Activated CD8-positive, alpha-beta memory T cell treated with anti-CD3 and anti-CD28 coated beads, Interleukin-2, amount 50 U/mL, for 4 hours (primary cell): ENCODE data around the gene SCN1B.
"Not testable (repeated sequence)": the region's sequence is repeated elsewhere in the genome, so short reads cannot be mapped to it uniquely, and the experiment has no call there.

Experiments used
- DNase-seq: peaks from one replicate; pipeline ENCODE4 v3.0.0-alpha.2; 2020

Gene SCN1B

DNA sequence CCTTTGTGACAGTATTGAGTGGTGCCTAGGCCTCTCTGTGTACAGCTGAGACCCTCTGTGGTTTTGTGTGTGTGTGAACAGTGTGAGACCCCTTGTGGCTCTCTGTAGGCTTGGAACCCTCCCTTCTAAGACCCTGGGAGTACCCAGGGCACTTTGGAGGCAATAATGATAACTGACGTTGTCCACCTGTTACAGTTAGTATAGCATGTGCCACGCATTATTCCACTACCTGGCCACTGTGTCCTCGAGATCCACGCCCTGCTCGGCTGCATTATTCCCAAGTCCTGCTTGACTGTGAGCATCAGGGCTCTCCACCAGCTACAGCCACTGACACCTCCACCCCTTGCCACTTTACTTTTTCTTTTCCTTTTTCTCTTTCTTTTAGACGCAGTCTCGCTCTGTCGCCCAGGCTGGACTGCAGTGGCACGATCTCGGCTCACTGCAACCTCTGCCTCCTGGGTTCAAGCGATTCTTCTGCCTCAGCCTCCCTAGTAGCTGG is 28.2 kb upstream of the SCN1B start:
- DNase-seq = no peak

DNA sequence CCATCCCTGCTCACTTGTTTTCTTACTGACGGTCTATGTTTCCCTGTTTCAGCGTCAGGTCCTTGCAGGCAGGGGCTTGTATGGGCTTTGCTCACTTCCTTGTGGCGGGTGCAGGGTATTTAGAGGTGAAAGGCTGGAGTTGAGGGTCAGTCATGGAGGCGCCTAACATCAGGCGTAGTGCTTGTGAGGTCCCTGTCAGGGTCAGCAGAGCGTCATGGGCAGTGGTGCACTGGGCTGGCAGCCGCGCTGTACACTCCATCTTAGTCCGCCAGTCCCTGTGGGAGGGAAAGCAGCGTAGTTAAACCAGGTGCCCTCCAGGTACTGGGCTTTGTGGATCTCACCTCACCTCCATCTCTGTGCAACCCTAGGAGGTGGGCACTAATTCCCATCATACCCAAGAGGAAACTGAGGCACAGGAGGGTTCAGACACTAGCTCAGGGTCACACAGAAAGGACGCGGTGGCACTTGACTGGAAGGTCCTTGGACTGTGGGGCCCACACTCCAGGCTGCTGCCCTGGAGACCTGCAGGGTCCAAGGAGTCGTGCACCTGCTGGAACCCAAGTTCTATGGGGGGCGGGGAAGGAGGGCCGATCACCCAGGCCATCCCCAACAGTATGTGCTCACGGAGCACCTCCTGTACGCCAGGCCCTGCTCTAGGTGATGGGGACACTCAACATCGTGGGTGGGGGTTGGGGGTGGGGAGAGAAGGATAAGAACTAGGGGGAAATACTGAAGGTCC is 25.6 kb upstream of the SCN1B start:
- DNase-seq = no peak

DNA sequence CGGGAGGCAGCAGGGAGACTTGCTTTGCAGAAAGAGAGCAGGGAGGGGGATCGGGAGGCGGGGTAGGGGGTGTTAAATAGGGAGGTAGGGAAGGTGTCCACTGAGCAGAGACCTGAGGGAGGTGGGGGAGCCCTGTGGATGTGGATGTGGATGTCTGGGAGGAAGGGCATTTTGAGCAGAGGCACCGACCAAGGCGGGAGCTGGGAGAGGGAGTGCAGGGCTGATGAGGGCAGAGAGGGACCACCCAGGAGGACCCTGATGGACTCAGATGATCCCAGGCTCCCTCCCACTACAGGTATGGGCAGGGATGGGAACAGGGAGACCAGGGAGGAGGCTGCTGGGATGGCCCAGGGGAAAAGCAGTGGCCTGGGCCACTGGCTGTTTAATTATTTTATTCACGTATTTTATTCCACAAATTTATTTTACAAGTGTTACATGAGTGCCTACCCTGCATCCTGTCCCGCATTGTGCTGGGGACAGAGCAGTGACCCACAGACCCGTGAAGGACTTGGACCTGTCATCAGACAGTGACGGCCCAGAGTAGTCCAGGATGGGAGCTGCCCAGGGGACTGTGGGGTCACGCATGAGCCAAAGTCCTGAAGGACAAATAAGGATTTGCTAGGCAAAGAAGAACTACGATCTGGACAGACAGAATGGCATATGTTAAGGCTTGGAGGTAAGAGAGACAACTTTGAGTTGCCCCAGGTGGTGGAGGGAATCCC is 24.9 kb upstream of the SCN1B start:
- DNase-seq = no peak

DNA sequence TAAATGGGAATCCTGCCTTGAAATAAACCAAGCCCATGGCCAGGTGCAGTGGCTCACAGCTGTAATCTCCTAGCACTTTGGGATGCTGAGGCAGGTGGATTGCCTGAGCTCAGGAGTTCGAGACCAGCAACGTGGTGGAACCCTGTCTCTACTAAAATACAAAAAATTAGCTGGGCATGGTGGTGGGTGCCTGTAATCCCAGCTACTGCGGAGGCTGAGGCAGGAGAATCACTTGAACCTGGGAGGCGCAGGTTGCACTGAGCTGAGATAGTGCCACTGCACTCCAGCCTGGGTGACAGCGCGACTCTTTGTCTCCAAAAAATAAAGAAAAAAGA is 24.3 kb upstream of the SCN1B start:
- not testable (repeated sequence) for DNase-seq

DNA sequence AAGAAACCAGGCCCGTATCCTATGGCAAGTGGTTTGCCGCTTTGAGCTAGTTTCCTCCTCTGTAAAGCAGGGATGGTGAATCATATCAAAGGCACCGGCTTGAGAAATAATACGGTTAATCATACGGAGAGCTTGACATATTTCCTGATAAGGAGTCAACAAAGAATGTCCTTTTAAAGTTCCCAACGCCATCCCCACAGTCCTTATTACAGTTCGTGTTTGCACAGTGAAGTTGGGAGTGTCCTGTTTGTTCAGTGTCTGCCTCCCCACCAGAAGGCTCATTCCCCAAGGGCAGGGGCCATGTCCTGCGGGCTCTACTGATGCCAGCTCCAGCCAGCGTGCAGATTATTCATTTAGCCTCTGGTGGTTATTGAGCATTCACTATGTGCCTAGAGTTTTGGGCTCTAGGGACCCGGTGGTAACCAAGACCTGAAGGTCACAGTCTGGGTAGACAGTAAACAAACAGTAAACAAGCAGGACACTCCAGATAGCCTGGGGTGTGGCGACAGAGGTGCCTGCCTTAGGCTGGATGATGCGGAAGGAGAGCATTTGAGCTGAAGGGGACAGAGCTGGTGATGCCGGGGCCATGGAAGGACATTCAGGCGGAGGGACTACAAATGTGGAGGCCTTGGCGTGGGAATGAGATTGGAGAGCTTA is 23.8 kb upstream of the SCN1B start:
- DNase-seq = no peak

DNA sequence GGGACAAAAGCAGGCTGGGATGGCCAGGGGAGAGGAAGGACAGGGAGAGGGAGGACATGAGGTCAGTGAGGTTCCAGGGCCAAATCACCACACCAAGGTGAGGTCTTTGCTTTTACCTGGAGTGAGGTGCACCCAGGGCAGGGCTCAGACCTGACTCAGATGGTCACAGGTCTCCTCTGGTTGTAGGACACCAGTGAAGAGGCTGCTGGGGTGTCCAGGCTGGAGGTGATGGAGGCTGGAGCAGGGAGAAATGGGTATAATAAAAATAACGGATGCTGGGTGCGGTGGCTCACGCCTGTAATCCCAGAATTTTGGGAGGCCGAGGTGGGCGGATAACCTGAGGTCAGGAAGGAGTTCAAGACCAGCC is 23.3 kb upstream of the SCN1B start:
- no peak for DNase-seq

DNA sequence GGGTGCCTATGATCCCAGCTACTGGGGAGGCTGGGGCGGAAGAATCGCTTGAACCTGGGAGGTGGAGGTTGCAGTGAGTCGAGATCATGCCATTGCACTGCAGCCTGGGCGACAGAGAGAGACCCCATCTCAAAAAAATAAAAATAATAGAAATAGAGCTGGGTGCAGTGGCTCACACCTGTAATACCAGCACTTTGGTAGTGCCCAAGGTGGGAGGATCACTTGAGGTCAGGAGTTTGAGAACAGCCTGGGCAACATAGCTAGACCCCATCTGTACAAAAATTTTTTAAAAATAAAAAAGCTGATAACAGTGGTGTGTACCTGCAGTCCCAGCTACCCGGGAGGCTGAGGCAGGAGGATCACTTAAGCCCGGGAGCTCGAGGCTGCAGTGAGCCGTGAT is 22.8 kb upstream of the SCN1B start:
- DNase-seq = not testable (repeated sequence)

DNA sequence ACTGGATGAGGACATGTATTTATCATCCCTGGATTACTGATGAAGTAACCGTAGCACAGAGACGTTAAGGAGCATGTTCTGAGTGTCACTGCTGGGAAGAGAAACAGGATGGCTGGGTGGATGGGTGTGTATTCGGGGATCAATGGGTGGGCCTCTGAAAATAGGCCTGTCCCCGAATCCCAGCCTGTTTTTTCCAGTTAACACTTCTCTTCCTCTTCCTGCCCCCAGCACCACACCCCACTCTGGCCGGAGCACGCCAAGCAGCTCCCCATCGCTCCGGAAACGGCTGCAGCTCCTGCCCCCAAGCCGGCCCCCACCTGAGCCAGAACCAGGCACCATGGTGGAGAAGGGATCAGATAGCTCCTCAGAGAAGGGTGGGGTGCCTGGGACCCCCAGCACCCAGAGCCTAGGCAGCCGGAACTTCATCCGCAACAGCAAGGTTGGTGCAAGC is 21.4 kb upstream of the SCN1B start:
- DNase-seq = no peak

DNA sequence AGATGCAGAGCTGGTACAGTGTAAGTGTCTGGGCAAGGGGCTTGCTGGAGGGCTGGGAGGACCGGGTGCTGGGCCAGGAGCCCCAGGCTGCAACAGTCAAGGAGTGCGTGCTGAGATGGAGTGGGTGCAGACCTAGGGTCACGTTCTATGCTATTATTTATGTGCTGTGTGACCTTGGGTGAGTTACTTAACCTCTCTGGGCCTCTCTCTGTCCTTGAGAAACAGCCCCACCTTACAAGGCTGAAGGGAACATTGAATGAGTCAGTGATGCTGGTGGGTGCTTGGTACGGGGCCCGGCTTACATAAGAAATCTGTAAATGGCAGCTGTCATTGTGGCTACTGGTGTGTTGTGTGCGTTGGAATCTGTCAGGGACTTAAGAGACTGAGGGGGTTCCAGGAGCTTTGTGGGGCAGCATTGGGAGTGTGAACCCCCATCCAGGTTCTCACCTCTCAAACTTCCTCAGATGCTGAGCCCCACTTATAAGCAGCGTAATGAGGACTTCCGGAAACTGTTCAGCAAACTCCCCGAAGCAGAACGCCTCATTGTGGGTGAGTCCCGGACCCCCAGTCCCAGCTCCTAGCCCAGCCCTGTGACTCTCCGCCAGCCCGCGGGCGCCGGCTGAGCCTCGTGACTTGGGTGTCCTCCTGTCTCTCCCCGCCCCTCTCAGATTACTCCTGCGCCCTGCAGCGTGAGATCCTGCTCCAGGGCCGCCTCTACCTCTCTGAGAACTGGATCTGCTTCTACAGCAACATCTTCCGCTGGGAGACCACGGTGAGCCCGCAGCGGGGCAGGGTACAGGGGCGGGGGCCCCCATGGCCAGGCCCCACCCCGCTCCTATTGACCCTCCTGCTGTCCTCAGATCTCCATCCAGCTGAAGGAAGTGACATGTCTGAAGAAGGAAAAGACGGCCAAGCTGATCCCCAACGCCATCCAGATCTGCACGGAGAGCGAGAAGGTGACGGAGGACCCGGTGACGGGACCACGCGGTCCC is 20.6 kb upstream of the SCN1B start:
- DNase-seq = no peak

DNA sequence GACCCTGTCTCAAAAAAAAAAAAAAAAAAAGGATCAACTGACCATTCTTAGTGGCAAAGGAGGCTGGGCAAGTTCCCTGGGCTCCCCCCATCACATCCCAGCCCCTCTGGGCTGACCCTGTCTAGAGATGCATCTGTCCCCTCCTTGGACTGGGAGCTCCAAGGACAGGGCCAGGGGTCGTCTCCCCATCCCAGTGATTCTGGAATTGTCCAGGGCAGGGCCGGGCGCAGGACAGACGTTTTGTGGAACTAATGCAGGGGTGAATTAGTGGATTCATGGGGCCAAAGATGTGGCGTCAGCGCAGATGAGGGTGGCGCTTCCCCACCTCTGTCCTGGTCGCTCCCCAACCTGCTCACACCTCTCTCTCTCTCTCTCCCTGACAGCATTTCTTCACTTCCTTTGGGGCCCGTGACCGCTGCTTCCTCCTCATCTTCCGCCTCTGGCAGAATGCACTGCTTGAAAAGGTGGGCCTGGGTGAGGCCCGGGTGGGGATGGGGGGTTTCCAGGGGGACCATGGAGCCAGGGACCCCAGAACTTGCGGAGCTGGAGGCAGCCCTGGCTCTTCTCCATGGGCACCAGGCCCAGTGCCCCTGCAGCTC is 19.1 kb upstream of the SCN1B start:
- DNase-seq = no peak

DNA sequence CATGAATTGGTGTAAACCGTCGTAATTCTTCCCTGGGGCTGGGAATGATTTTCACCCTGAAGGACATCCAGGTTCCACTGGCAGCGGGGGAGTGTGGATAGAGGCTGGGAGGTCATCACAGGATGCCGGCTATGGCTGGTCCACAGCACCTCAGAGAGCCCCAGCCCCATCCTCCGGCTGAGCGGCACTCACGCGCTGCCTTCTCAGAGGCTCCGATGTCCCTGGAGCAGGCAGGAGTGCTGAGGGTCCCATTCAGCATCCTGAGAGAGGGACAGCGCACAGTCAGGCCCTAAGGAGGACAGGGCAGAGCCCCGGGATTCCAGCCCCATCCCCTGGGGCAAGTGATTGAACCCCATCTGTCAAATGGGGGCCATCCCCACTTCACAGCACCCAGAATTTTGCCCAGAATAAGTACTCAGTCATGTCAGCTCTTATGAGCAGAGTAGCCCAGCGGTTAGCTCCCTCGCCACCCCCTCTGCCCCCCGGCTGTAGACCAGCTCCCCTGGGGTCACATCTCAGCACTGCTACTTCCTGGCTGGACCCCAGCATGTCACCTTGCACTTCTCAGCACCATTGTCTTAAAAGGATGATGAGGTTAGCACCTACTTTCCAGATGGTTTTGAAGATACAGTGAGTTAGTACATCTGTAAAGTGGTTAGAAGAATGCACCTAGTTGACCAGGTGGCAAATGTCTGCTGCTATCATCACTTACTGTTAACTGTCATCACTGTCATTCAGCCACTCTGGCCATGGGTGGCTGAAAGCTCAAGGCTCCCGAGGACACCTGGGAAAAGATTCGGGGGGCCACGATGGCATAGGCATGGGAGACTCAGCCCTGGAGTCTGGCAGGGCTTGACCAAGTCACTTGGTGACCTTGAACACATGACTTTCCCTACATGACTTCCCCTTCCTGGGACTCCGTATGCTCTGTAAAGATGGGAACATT is 18.3 kb upstream of the SCN1B start:
- DNase-seq = no peak

DNA sequence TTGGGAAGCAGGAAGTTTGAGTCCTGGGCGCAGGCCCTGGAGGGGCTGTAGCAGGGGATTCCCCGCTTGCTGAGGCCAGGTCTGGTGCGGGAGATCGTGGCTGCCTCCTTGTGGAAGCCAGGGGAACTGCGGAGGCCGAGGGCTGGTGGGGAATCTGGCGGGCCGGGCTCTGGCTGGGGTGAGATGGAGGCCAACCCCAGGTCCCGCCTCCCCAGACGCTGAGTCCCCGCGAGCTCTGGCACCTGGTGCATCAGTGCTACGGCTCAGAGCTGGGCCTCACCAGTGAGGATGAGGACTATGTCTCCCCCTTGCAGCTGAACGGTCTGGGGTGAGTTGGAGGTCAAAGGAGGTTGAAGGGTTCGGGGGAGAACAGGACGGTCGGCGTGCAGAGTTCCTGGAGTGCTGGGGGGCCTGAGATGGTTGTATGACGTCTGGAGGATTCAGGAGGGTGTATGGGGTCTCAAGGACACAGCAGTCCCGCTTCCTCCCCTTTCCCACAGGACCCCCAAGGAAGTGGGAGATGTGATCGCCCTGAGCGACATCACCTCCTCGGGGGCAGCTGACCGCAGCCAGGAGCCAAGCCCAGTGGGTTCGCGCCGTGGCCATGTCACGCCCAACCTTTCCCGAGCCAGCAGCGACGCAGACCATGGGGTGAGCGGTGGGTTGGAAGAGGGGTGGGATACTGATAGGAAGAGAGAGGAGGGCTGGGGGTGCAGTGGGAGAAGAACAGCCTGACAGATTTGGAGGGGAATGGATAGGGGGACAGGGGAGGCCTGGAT is 17.0 kb upstream of the SCN1B start:
- DNase-seq = peak; percentile 85

DNA sequence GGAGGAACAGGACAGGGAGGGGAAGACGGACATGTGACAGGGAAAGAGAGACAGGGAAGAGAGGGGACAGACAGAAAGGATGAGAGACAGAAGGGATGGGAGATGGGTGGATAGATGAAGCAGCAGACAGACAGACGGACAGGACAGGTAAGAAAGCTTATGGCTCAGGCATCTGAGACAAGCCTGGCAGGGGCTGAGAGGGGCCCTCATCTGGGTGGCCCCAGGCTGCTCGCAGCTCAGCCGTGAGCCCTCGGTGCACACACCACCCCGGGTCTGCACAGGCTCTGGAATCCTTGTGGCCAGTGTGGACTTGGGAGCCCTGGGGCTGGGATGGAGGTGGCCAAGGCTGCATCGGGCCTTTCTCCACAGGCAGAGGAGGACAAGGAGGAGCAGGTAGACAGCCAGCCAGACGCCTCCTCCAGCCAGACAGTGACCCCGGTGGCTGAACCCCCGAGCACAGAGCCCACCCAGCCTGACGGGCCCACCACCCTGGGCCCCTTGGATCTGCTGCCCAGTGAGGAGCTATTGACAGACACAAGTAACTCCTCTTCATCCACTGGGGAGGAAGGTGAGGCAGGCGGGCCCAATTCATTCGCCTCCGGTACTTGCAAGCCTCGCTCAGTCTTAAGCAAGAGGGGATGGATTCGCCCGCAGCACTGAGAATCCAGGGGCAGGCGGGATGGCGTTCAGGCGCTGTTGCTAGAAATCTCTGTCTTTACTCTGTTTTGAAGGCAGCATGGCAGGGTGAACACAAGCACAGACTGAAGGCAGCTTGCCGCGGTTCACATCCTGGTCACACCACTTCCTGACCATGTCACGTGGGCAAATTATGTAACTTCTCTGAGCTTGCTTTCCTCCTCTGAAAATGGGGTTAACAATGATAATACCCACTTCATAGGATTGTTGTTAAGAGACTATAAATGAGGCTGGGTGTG is 16.2 kb upstream of the SCN1B start:
- DNase-seq = peak; percentile 51

DNA sequence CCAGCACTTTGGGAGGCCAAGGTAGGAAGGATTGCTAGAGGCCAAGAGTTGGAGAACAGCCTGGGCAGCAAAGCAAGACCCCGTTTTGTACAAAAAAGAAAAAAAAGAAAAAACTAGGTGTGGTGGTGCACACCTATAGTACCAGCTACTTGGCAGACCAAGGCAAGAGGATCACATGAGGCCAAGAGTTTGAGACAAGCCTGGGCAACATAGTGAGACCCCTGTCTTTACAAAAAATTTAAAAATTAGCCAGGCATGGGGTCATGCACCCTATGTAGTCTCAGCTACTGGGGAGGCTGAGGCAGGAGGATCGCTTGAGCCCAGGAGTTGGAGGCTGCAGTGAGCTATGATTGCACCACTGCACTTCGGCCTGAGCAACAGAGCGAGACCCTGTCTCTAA is 15.5 kb upstream of the SCN1B start:
- not testable (repeated sequence) for DNase-seq

DNA sequence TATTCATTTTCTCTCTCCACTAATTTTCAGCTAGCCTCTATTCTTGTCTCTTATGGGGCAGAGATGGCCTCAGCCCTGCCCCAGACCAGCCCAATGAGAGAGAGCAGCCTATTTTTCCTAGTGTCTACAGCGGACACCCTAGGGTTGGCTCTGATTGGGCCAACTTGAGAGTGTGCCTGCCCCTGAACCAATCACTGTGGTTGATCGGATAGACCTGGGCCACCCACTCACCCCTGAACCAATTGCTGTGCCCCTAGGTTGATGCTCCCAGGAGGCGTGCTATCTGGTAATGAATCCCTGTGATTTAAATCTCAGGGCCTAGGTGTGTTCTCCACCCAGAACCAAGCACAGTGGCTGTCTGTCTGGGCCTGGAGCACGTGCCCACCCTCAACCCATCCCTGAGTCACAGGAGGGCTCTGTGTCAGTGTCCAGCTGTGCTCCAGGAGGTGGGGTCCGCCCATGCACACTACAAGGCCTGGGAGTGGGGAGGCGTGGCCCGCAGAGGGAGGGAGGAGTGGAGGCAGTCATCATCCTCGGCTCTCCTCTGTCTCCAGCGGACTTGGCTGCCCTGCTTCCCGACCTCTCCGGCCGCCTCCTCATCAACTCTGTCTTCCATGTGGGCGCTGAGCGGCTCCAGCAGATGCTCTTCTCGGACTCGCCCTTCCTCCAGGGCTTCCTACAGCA is 14.9 kb upstream of the SCN1B start:
- no peak for DNase-seq

DNA sequence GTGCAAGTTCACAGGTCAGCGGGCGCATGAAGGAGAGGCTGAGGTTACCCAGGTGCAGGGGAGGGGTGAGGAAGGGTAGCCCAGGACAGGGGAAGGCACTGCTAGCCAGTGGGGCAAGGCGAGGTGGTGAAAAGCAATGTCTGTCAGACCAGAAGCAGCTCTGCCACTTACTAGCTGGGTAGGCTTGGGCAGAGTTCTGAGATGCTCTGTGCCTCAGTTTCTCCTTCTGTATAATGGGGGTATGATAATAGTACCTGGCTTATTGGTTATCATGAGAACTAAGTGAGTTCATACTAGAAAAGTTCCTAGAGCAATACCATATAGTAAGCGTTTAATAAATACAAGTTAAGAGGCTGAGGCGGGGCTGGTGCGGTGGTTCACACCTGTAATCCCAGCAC is 14.3 kb upstream of the SCN1B start:
- no peak for DNase-seq

DNA sequence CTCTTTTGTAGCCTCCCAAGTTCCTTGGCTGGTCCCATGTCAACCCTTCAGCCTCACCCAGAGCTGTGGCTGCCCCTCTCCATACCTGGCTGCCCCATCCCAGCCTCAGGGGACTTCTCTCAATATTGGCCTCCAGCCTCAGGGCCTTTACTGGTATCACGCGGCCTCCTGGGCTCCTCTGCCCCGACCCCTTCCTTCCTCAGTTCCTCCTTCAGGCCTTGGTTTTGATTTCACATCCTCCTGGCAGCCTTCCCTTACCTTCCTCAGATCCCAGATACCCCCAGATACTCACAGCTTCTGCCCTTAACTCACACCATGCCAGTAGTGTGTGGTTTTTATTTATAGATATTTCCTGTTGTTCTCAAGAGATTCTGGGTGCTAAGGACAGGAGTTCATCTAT is 12.8 kb upstream of the SCN1B start:
- DNase-seq = no peak

DNA sequence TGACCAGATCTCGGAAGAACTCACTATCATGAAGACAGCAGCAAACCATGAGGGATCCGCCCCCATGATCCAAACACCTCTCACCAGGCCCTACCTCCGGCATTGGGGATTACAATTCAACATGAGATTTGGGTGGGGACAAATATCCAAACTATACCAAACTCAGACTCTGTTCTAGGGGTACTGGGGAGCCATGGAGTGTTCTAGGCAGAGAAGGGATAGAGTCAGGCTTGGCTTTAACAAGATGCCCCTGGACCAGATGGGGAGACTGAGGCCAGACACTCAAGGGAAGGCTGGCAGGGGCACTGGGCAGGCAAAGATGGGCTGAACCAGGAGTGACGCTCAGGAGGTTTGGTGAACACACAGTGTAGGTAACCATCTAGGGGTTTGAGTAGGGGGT is 11.9 kb upstream of the SCN1B start:
- no peak for DNase-seq

DNA sequence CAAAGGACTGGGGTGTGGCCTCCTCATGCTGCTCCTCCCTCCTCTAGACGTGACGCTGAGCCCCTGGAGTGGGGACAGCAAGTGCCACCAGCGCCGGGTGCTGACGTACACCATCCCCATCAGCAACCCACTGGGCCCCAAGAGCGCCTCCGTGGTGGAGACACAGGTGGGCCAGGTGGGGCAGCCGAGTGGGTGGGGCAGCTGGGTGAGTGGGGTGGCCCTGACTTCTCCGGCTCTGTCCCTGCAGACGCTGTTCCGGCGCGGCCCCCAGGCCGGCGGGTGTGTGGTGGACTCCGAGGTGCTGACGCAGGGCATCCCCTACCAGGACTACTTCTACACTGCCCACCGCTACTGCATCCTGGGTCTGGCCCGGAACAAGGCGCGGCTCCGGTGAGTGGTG is 11.1 kb upstream of the SCN1B start:
- no peak for DNase-seq
